ENCODE results near the gene TMEM187. TPM values are rescaled to one million over a fixed set of nuclear protein-coding genes. Genes with fewer than 3 reads are reported as not detected.

Gene TMEM187
- total RNA-seq, 1 donor from 2014 or later, result 8.6 TPM

- no peaks in the 10 kb centered on the region for H3K27me3 Mint-ChIP-seq (ENCODE audit: low read depth, unreplicated experiment)
- H3K36me3 Mint-ChIP-seq (ENCODE audit: low read depth, unreplicated experiment), result no peaks in the 10 kb centered on the region
- H3K9me3 Mint-ChIP-seq (ENCODE audit: unreplicated experiment), result no peaks in the 10 kb centered on the region
- TF ChIP-seq, protein P1, sequence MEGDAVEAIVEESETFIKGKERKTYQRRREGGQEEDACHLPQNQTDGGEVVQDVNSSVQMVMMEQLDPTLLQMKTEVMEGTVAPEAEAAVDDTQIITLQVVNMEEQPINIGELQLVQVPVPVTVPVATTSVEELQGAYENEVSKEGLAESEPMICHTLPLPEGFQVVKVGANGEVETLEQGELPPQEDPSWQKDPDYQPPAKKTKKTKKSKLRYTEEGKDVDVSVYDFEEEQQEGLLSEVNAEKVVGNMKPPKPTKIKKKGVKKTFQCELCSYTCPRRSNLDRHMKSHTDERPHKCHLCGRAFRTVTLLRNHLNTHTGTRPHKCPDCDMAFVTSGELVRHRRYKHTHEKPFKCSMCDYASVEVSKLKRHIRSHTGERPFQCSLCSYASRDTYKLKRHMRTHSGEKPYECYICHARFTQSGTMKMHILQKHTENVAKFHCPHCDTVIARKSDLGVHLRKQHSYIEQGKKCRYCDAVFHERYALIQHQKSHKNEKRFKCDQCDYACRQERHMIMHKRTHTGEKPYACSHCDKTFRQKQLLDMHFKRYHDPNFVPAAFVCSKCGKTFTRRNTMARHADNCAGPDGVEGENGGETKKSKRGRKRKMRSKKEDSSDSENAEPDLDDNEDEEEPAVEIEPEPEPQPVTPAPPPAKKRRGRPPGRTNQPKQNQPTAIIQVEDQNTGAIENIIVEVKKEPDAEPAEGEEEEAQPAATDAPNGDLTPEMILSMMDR (IDR thresholded peaks at IDR 0.05; ENCODE audit: insufficient read depth, low read depth, low read length), result no peak
- TF ChIP-seq EZH2 (IDR thresholded peaks at IDR 0.05; ENCODE audit: insufficient read depth, low read length), result no peak
- Histone ChIP-seq H3K36me3 (ENCODE audit: insufficient read depth, low read length) (peaks cover 4% of the 10 kb centered on the region), H3K4me3 (ENCODE audit: insufficient read depth, low read depth, low read length) (no peak overlapping the region), H3K27ac (ENCODE audit: low read depth, low read length) (no peak overlapping the region), H3K9me3 (ENCODE audit: insufficient read depth, low read depth, low read length) (no peaks in the 10 kb centered on the region), H3K9ac (ENCODE audit: low read length) (no peak overlapping the region), H4K20me1 (ENCODE audit: insufficient read depth, low read length) (peaks cover 13% of the 10 kb centered on the region), H3K4me2 (ENCODE audit: low read length) (no peak overlapping the region), H2AFZ (ENCODE audit: low read depth, low read length) (no peak overlapping the region), H3K4me1 (ENCODE audit: insufficient read depth, low read length) (peaks cover 12% of the 10 kb centered on the region), H3K79me2 (ENCODE audit: insufficient read depth, low read length) (peaks cover 34% of the 10 kb centered on the region), H3K27me3 (ENCODE audit: insufficient read depth, low read length) (no peaks in the 10 kb centered on the region)
- H3K4me1 Mint-ChIP-seq (ENCODE audit: low read depth, unreplicated experiment), result no peaks in the 10 kb centered on the region
- no peak for FAIRE-seq
- no peak overlapping the region for H3K27ac Mint-ChIP-seq (ENCODE audit: unreplicated experiment)
- DNase-seq (ENCODE audit: low read depth), result no peak
- H3K4me3 Mint-ChIP-seq (ENCODE audit: unreplicated experiment), result peak overlapping the region; percentile 40
Measured at GRCh38 chrX:153931748-153932147, 40.8 kb upstream of the TMEM187 start.

GRCh38 chrX:153932220-153932915, 40.2 kb upstream of the TMEM187 start:
- DNase-seq (ENCODE audit: low read depth) (no peak), FAIRE-seq (no peak)
- H3K9ac ChIP-seq (ENCODE audit: low read length), result no peak overlapping the region
- peaks cover 8% of the 10 kb centered on the region for H3K4me1 ChIP-seq (ENCODE audit: insufficient read depth, low read length)
- peaks cover 13% of the 10 kb centered on the region for H4K20me1 ChIP-seq (ENCODE audit: insufficient read depth, low read length)
- peaks cover 4% of the 10 kb centered on the region for H3K36me3 ChIP-seq (ENCODE audit: insufficient read depth, low read length)
- no peak for TF ChIP-seq EZH2 (IDR thresholded peaks at IDR 0.05; ENCODE audit: insufficient read depth, low read length)
- H3K27ac ChIP-seq (ENCODE audit: low read depth, low read length), result no peak overlapping the region
- H3K4me1 Mint-ChIP-seq (ENCODE audit: low read depth, unreplicated experiment), result no peaks in the 10 kb centered on the region
- no peaks in the 10 kb centered on the region for H3K9me3 ChIP-seq (ENCODE audit: insufficient read depth, low read depth, low read length)
- H3K27me3 ChIP-seq (ENCODE audit: insufficient read depth, low read length), result no peaks in the 10 kb centered on the region
- H3K4me3 ChIP-seq (ENCODE audit: insufficient read depth, low read depth, low read length), result no peak overlapping the region
- no peaks in the 10 kb centered on the region for H3K27me3 Mint-ChIP-seq (ENCODE audit: low read depth, unreplicated experiment)
- H3K27ac Mint-ChIP-seq (ENCODE audit: unreplicated experiment), result no peak overlapping the region
- H3K9me3 Mint-ChIP-seq (ENCODE audit: unreplicated experiment), result no peaks in the 10 kb centered on the region
- H2AFZ ChIP-seq (ENCODE audit: low read depth, low read length), result no peak overlapping the region
- H3K4me2 ChIP-seq (ENCODE audit: low read length), result no peak overlapping the region
- H3K4me3 Mint-ChIP-seq (ENCODE audit: unreplicated experiment), result no peak overlapping the region
- peaks cover 34% of the 10 kb centered on the region for H3K79me2 ChIP-seq (ENCODE audit: insufficient read depth, low read length)
- H3K36me3 Mint-ChIP-seq (ENCODE audit: low read depth, unreplicated experiment), result no peaks in the 10 kb centered on the region

- H3K27ac ChIP-seq (ENCODE audit: low read depth, low read length), result peak overlapping the region; percentile 19
Measured at GRCh38 chrX:153933748-153934147, 38.8 kb upstream of the TMEM187 start.

More at GRCh38 chrX:153933748-153934147, 38.8 kb upstream of the TMEM187 start:
- peak overlapping the region; percentile 92 for H3K4me3 Mint-ChIP-seq (ENCODE audit: unreplicated experiment)
- H3K4me2 ChIP-seq (ENCODE audit: low read length), result peak overlapping the region; percentile 95
- no peaks in the 10 kb centered on the region for H3K9me3 ChIP-seq (ENCODE audit: insufficient read depth, low read depth, low read length)
- H3K36me3 Mint-ChIP-seq (ENCODE audit: low read depth, unreplicated experiment), result no peaks in the 10 kb centered on the region
- H3K27ac Mint-ChIP-seq (ENCODE audit: unreplicated experiment), result peak overlapping the region; percentile 77
- no peak overlapping the region for H2AFZ ChIP-seq (ENCODE audit: low read depth, low read length)
- H3K9ac ChIP-seq (ENCODE audit: low read length), result peak overlapping the region; percentile 88
- H3K4me1 ChIP-seq (ENCODE audit: insufficient read depth, low read length), result peaks cover 4% of the 10 kb centered on the region
- no peaks in the 10 kb centered on the region for H3K27me3 Mint-ChIP-seq (ENCODE audit: low read depth, unreplicated experiment)
- FAIRE-seq, result peak; percentile 97
- no peaks in the 10 kb centered on the region for H3K9me3 Mint-ChIP-seq (ENCODE audit: unreplicated experiment)
- peaks cover 34% of the 10 kb centered on the region for H3K79me2 ChIP-seq (ENCODE audit: insufficient read depth, low read length)
- H3K36me3 ChIP-seq (ENCODE audit: insufficient read depth, low read length), result peaks cover 4% of the 10 kb centered on the region
- H3K4me3 ChIP-seq (ENCODE audit: insufficient read depth, low read depth, low read length), result peak overlapping the region; percentile 75
- no peaks in the 10 kb centered on the region for H3K27me3 ChIP-seq (ENCODE audit: insufficient read depth, low read length)
- peak; percentile 41 for DNase-seq (ENCODE audit: low read depth)
- peaks cover 13% of the 10 kb centered on the region for H4K20me1 ChIP-seq (ENCODE audit: insufficient read depth, low read length)
- TF ChIP-seq, protein P1 (IDR thresholded peaks at IDR 0.05; ENCODE audit: insufficient read depth, low read depth, low read length), result no peak
- no peak for TF ChIP-seq EZH2 (IDR thresholded peaks at IDR 0.05; ENCODE audit: insufficient read depth, low read length)
- no peaks in the 10 kb centered on the region for H3K4me1 Mint-ChIP-seq (ENCODE audit: low read depth, unreplicated experiment)
